PC-9 (cell line): Measurements from ENCODE around the gene CYTH3.

ENCODE experiments used
- CTCF ChIP-seq: fragments of 200-600 bp; sonication (generic); conservative IDR thresholded peaks from 2 replicates; pipeline ENCODE4 v1.6.1; 2017; ENCODE audit warnings: mixed run types, antibody characterized with exemption, mild to moderate bottlenecking, moderate library complexity
- EZH2 ChIP-seq: fragments of 200-600 bp; sonication (generic); IDR thresholded peaks from 2 replicates; pipeline ENCODE4 v1.8.0; 2017; ENCODE audit warnings: antibody characterized with exemption, low read depth

- TF ChIP-seq CTCF: no peak
- TF ChIP-seq EZH2: no peak
Measured at GRCh38 chr7:6167587-6168476, 104.6 kb downstream of the CYTH3 start.
